GM23338 (cell line): Measurements from ENCODE around the gene TTLL8. TPM values are rescaled to one million over a fixed set of nuclear protein-coding genes. Genes with fewer than 3 reads are reported as not detected.

ENCODE experiments used
- ATAC-seq: fragments of 200-7000 bp; cut with Tn5 transposase; 3 replicates; pipeline ENCODE4 v1.9.1; 2020
- DNase-seq: peaks from one replicate; pipeline ENCODE4 v3.0.0-alpha.2; 2015; ENCODE audit warnings: low spot score
- H2AFZ ChIP-seq: fragments of 200-600 bp; sonication (generic); 2 replicates; pipeline ENCODE4 v1.8.0; 2016; ENCODE audit warnings: antibody characterized with exemption, mild to moderate bottlenecking, moderate library complexity
- H3F3A ChIP-seq: fragments of 200-600 bp; sonication (generic); replicated peaks from 2 replicates; pipeline ENCODE4 v1.8.0; 2017; ENCODE audit warnings: antibody characterized with exemption, mixed run types, low read depth
- H3K27ac ChIP-seq: fragments of 200-600 bp; sonication (generic); 2 replicates; pipeline ENCODE4 v1.6.1; 2016; ENCODE audit warnings: low read depth
- H3K27me3 ChIP-seq: fragments of 200-600 bp; sonication (generic); 2 replicates; pipeline ENCODE4 v1.8.0; 2016; ENCODE audit warnings: mild to moderate bottlenecking, mixed run types, moderate library complexity; ENCODE audit not compliant: insufficient read depth
- H3K36me3 ChIP-seq: fragments of 200-600 bp; sonication (generic); 2 replicates; pipeline ENCODE4 v1.8.0; 2016; ENCODE audit warnings: mild to moderate bottlenecking; ENCODE audit not compliant: insufficient read depth
- H3K4me1 ChIP-seq: fragments of 200-600 bp; sonication (generic); 2 replicates; pipeline ENCODE4 v1.8.0; 2016; ENCODE audit warnings: mild to moderate bottlenecking, moderate library complexity; ENCODE audit not compliant: insufficient read depth
- H3K4me2 ChIP-seq: fragments of 200-600 bp; sonication (generic); 2 replicates; pipeline ENCODE4 v1.7.1; 2017; ENCODE audit warnings: mixed run types
- H3K4me3 ChIP-seq: fragments of 200-600 bp; sonication (generic); 2 replicates; pipeline ENCODE4 v1.6.1; 2016; ENCODE audit warnings: mixed run types
- H3K79me2 ChIP-seq: fragments of 200-600 bp; sonication (generic); replicated peaks from 2 replicates; pipeline ENCODE4 v1.8.0; 2017; ENCODE audit warnings: mild to moderate bottlenecking; ENCODE audit not compliant: insufficient read depth
- H3K9me2 ChIP-seq: fragments of 200-600 bp; sonication (generic); 2 replicates; pipeline ENCODE4 v1.8.0; 2017; ENCODE audit not compliant: insufficient read depth
- H4K20me1 ChIP-seq: fragments of 200-600 bp; sonication (generic); replicated peaks from 2 replicates; pipeline ENCODE4 v1.8.0; 2017; ENCODE audit warnings: mild to moderate bottlenecking; ENCODE audit not compliant: insufficient read depth
- H3K27ac Mint-ChIP-seq: 2 replicates; pipeline ENCODE4 v1.8.0; 2020; ENCODE audit warnings: inconsistent platforms, mild to moderate bottlenecking, moderate library complexity, mixed read lengths
- H3K27me3 Mint-ChIP-seq: 3 replicates; pipeline ENCODE4 v1.8.0; 2022; ENCODE audit warnings: low read depth, mild to moderate bottlenecking, moderate library complexity, mixed read lengths, inconsistent platforms; ENCODE audit not compliant: insufficient read depth, poor library complexity
- H3K36me3 Mint-ChIP-seq: 3 replicates; pipeline ENCODE4 v1.8.0; 2021; ENCODE audit warnings: low read depth, mild to moderate bottlenecking, inconsistent platforms, moderate library complexity, mixed read lengths
- H3K4me1 Mint-ChIP-seq: 3 replicates; pipeline ENCODE4 v1.8.0; 2020; ENCODE audit warnings: mild to moderate bottlenecking, inconsistent platforms, mixed read lengths
- H3K4me3 Mint-ChIP-seq: 3 replicates; pipeline ENCODE4 v1.8.0; 2021; ENCODE audit warnings: moderate library complexity, mild to moderate bottlenecking, inconsistent platforms, mixed read lengths
- H3K9me3 Mint-ChIP-seq: 3 replicates; pipeline ENCODE4 v1.8.0; 2020; ENCODE audit warnings: moderate library complexity, mild to moderate bottlenecking, inconsistent platforms, mixed read lengths
- CTCF ChIP-seq, 2 experiments: fragments of 200-600 bp in 1 of 2; sonication (generic) in 1 of 2; conservative IDR thresholded peaks; 2 replicates each; pipeline versions ENCODE4 v1.5.1 to v1.6.1; 2016 to 2017; ENCODE audit warnings: antibody characterized with exemption in 2 of 2, low read depth in 2 of 2, mild to moderate bottlenecking in 2 of 2, moderate library complexity in 1 of 2
- ETS1 ChIP-seq: IDR thresholded peaks from 2 replicates; pipeline ENCODE4 v1.6.1; 2016; ENCODE audit warnings: antibody characterized with exemption
- EZH2 ChIP-seq: fragments of 200-600 bp; sonication (generic); IDR thresholded peaks from one replicate; pipeline ENCODE4 v1.8.0; 2017; ENCODE audit warnings: antibody characterized with exemption, mild to moderate bottlenecking, low read depth; ENCODE audit not compliant: unreplicated experiment
- EZH2phosphoT487 ChIP-seq: fragments of 200-600 bp; sonication (generic); IDR thresholded peaks from one replicate; pipeline ENCODE4 v1.8.1; 2018; ENCODE audit warnings: antibody characterized with exemption; ENCODE audit not compliant: unreplicated experiment
- JUNB ChIP-seq: IDR thresholded peaks from one replicate; pipeline ENCODE4 v1.6.1; 2016; ENCODE audit warnings: antibody characterized with exemption; ENCODE audit not compliant: unreplicated experiment
- NANOG ChIP-seq: IDR thresholded peaks from 2 replicates; pipeline ENCODE4 v1.6.1; 2016; ENCODE audit warnings: antibody characterized with exemption, borderline replicate concordance
- POLR2AphosphoS5 ChIP-seq: IDR thresholded peaks from 2 replicates; pipeline ENCODE4 v1.6.1; 2016; ENCODE audit warnings: antibody characterized with exemption, low read depth
- REST ChIP-seq: IDR thresholded peaks from one replicate; pipeline ENCODE4 v1.6.1; 2018; ENCODE audit warnings: antibody characterized with exemption; ENCODE audit not compliant: unreplicated experiment
- STAT1 ChIP-seq: IDR thresholded peaks from one replicate; pipeline ENCODE4 v1.6.1; 2016; ENCODE audit warnings: antibody characterized with exemption; ENCODE audit not compliant: unreplicated experiment
- ZNF114 ChIP-seq: fragments of 250-450 bp; sonication (Bioruptor Pico); IDR thresholded peaks from 2 replicates; pipeline ENCODE4 v1.5.0; 2020; ENCODE audit warnings: mild to moderate bottlenecking, moderate library complexity
- ZNF331 ChIP-seq: fragments of 250-450 bp; sonication (Bioruptor Pico); IDR thresholded peaks from 2 replicates; pipeline ENCODE4 v1.5.0; 2020; ENCODE audit warnings: low read depth, mild to moderate bottlenecking, moderate library complexity
- ZNF462 ChIP-seq: fragments of 250-450 bp; sonication (Bioruptor Pico); IDR thresholded peaks from 2 replicates; pipeline ENCODE4 v1.5.0; 2020; ENCODE audit warnings: mild to moderate bottlenecking, moderate library complexity
- polyA plus RNA-seq: library from polyadenylated mRNA; unstranded; fragments of >200 nt; fragmentation: Nextera tagmentation; extraction: Ambion mirVana; gene quantifications from 2 replicates; pipeline ENCODE4 v1.2.1, GENCODE V29; 2016
- total RNA-seq: library from RNA; depleted of rRNA; stranded (reverse); fragments of >200 nt; shearing (Covaris generic); gene quantifications from 2 replicates; pipeline ENCODE4 v1.2.3, GENCODE V29; 2014

TTLL8 gene
- total and polyA plus RNA-seq, 2 experiments from 2014 or later, result not detected

DNA sequence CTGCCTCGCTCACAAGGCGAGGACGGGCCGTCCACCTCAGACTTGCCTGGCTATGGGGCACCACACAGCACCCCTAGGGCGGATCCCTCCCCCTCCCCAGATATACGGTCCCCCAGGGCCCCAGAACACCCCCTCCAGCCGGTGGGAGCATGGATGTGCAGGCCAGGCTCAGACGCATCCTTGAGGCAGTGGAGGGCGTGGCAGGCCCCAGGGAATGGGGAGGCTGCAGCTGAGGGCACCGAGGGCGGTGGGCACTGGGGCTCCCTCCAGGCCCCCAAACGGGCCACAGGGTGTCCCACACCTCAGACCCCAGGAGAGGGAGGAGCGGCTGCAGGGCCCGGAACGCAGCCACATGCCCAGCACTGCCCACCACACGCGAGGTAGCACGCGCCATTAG, 12.1 kb downstream of the TTLL8 start:
- Mint-ChIP-seq H3K27ac (no peak overlapping the region), H3K9me3 (no peaks in the 10 kb centered on the region), H3K4me3 (no peak overlapping the region), H3K36me3 (no peaks in the 10 kb centered on the region), H3K4me1 (no peaks in the 10 kb centered on the region), H3K27me3 (peaks cover 8% of the 10 kb centered on the region)
- H3K9me2 ChIP-seq, result no peaks in the 10 kb centered on the region
- H3K4me3 ChIP-seq, result no peak overlapping the region
- ATAC-seq (peak; percentile 53), DNase-seq (peak; percentile 28)
- H2AFZ ChIP-seq, result no peak overlapping the region
- H3K4me1 ChIP-seq, result no peaks in the 10 kb centered on the region
- no peaks in the 10 kb centered on the region for H4K20me1 ChIP-seq
- H3K27ac ChIP-seq, result no peak overlapping the region
- no peaks in the 10 kb centered on the region for H3K27me3 ChIP-seq
- H3K4me2 ChIP-seq, result no peak overlapping the region
- TF ChIP-seq CTCF (conservative IDR thresholded peaks at IDR 0.05; ENCODE audit: low read depth in 2 of 2), result no peak
- no peak for TF ChIP-seq STAT1
- no peak for TF ChIP-seq EZH2phosphoT487
- no peak for TF ChIP-seq ZNF331 (CRISPR knock-in tag)
- no peak for TF ChIP-seq EZH2
- TF ChIP-seq ETS1, result no peak
- TF ChIP-seq REST, result no peak
- no peak for TF ChIP-seq ZNF462 (CRISPR knock-in tag)
- TF ChIP-seq NANOG, result no peak
- TF ChIP-seq POLR2AphosphoS5, result no peak
- TF ChIP-seq JUNB, result no peak
- no peak for TF ChIP-seq ZNF114 (CRISPR knock-in tag)
- no peaks in the 10 kb centered on the region for H3F3A ChIP-seq
- H3K36me3 ChIP-seq, result no peaks in the 10 kb centered on the region
- H3K79me2 ChIP-seq, result no peaks in the 10 kb centered on the region
